Measurements from ENCODE around the gene JAZF1.

- TF ChIP-seq CTCF (IDR thresholded peaks at IDR 0.05), result no peak
- TF ChIP-seq POLR2A (IDR thresholded peaks at IDR 0.05), result no peak
Observed at GRCh38 chr7:28115261-28115660, 65.3 kb downstream of the JAZF1 start.
